Ishikawa (cell line): ENCODE data around the gene SEMA3G.

Source experiments
- CEBPB ChIP-seq: IDR thresholded peaks from 2 replicates; pipeline ENCODE4 v1.6.1; 2012
- CREB1 ChIP-seq: IDR thresholded peaks from 2 replicates; pipeline ENCODE4 v1.6.1; 2012; ENCODE audit warnings: low read depth
- EGR1 ChIP-seq: IDR thresholded peaks from 2 replicates; pipeline ENCODE4 v1.6.1; 2012
- EP300 ChIP-seq: IDR thresholded peaks from 2 replicates; pipeline ENCODE4 v1.6.1; 2012; ENCODE audit warnings: borderline replicate concordance
- FOXM1 ChIP-seq: IDR thresholded peaks from 2 replicates; pipeline ENCODE4 v1.6.1; 2012; ENCODE audit warnings: low read depth, borderline replicate concordance
- MAX ChIP-seq: IDR thresholded peaks from 2 replicates; pipeline ENCODE4 v1.6.1; 2012
- NFIC ChIP-seq: IDR thresholded peaks from 2 replicates; pipeline ENCODE4 v1.6.1; 2012
- RAD21 ChIP-seq: IDR thresholded peaks from 2 replicates; pipeline ENCODE4 v1.6.1; 2012; ENCODE audit warnings: low read depth
- REST ChIP-seq: IDR thresholded peaks from 2 replicates; pipeline ENCODE4 v1.6.1; 2012; ENCODE audit warnings: low read depth, mild to moderate bottlenecking
- TAF1 ChIP-seq: IDR thresholded peaks from 2 replicates; pipeline ENCODE4 v1.6.1; 2012; ENCODE audit warnings: low read depth, mild to moderate bottlenecking
- TCF12 ChIP-seq: IDR thresholded peaks from 2 replicates; pipeline ENCODE4 v1.6.1; 2012; ENCODE audit warnings: low read depth
- TEAD4 ChIP-seq: IDR thresholded peaks from 2 replicates; pipeline ENCODE4 v1.6.1; 2012
- USF1 ChIP-seq: IDR thresholded peaks from 2 replicates; pipeline ENCODE4 v1.6.1; 2012
- YY1 ChIP-seq: IDR thresholded peaks from 2 replicates; pipeline ENCODE4 v1.6.1; 2012; ENCODE audit warnings: low read depth
- ZBTB7A ChIP-seq: IDR thresholded peaks from 2 replicates; pipeline ENCODE4 v1.6.1; 2012; ENCODE audit warnings: low read depth

SEMA3G gene

GRCh38 chr3:52406791-52407510 is 38.0 kb downstream of the SEMA3G start:
- no peak for TF ChIP-seq TEAD4
- no peak for TF ChIP-seq FOXM1
- TF ChIP-seq ZBTB7A = no peak
- TF ChIP-seq YY1 = no peak
- TF ChIP-seq RAD21 = no peak
- TF ChIP-seq NFIC = no peak
- TF ChIP-seq EGR1 = no peak
- TF ChIP-seq TCF12 = no peak
- TF ChIP-seq CEBPB = no peak
- TF ChIP-seq MAX = no peak
- no peak for TF ChIP-seq CREB1

- no peak for TF ChIP-seq USF1
- no peak for TF ChIP-seq REST
- no peak for TF ChIP-seq TCF12
- no peak for TF ChIP-seq CEBPB
- TF ChIP-seq YY1 = no peak
- TF ChIP-seq CREB1 = no peak
- TF ChIP-seq RAD21 = no peak
- no peak for TF ChIP-seq TEAD4
- no peak for TF ChIP-seq EGR1
- TF ChIP-seq MAX = no peak
- TF ChIP-seq NFIC = no peak
Observed at GRCh38 chr3:52406231-52406661, 38.7 kb downstream of the SEMA3G start.

GRCh38 chr3:52405601-52406110 is 39.2 kb downstream of the SEMA3G start:
- TF ChIP-seq TEAD4 (no peak), CEBPB (no peak), MAX (no peak), CREB1 (no peak), TAF1 (no peak), NFIC (no peak), REST (no peak), TCF12 (no peak), YY1 (no peak)

- TF ChIP-seq CEBPB = no peak
- no peak for TF ChIP-seq TAF1
- TF ChIP-seq CREB1 = no peak
- TF ChIP-seq REST = no peak
- TF ChIP-seq TEAD4 = no peak
- TF ChIP-seq RAD21 = no peak
- no peak for TF ChIP-seq YY1
- TF ChIP-seq TCF12 = no peak
- TF ChIP-seq MAX = no peak
- TF ChIP-seq FOXM1 = no peak
Observed at GRCh38 chr3:52405066-52405465, 39.8 kb downstream of the SEMA3G start.

- TF ChIP-seq EP300 (no peak), ZBTB7A (no peak), CEBPB (no peak), NFIC (no peak), TEAD4 (no peak), CREB1 (no peak), TCF12 (no peak), REST (no peak), RAD21 (no peak), TAF1 (no peak)
Observed at GRCh38 chr3:52404391-52404790, 40.5 kb downstream of the SEMA3G start.
